GM12864 (cell line): ENCODE measurements around the gene GCN1.

Experiments used
- DNase-seq: peaks from one replicate; pipeline ENCODE4 v3.0.0-alpha.2; 2011; ENCODE audit warnings: low read depth
- H3K4me3 ChIP-seq: 2 replicates; pipeline ENCODE4 v1.5.1; 2011; ENCODE audit warnings: mild to moderate bottlenecking, low read depth, low read length, control low read depth
- CTCF ChIP-seq: IDR thresholded peaks from 2 replicates; pipeline ENCODE4 v1.5.1; 2011; ENCODE audit warnings: low read depth, mild to moderate bottlenecking, moderate library complexity, low read length, control low read depth, inconsistent platforms; ENCODE audit errors: missing control alignments

The GCN1 gene

GRCh38 chr12:120172053-120172452 lies 22.5 kb downstream of the GCN1 start:
- TF ChIP-seq CTCF = no peak

GRCh38 chr12:120170631-120171030 lies 23.9 kb downstream of the GCN1 start:
- no peak for DNase-seq
- TF ChIP-seq CTCF = no peak
- H3K4me3 ChIP-seq = no peak overlapping the region

More at GRCh38 chr12:120172053-120172452, 22.5 kb downstream of the GCN1 start:
- H3K4me3 ChIP-seq = no peak overlapping the region
- no peak for DNase-seq

- DNase-seq = no peak
- TF ChIP-seq CTCF = no peak
- no peak overlapping the region for H3K4me3 ChIP-seq
Observed at GRCh38 chr12:120169946-120170345, 24.6 kb downstream of the GCN1 start.

- H3K4me3 ChIP-seq = no peak overlapping the region
- TF ChIP-seq CTCF = no peak
- DNase-seq = no peak
Observed at GRCh38 chr12:120168337-120168736, 26.2 kb downstream of the GCN1 start.

GRCh38 chr12:120167529-120168095 lies 26.9 kb downstream of the GCN1 start:
- no peak overlapping the region for H3K4me3 ChIP-seq
- TF ChIP-seq CTCF = no peak
- no peak for DNase-seq

GRCh38 chr12:120164293-120164692 lies 30.2 kb downstream of the GCN1 start:
- no peak for DNase-seq
- H3K4me3 ChIP-seq = no peak overlapping the region
- no peak for TF ChIP-seq CTCF

GRCh38 chr12:120162763-120163162 lies 31.8 kb downstream of the GCN1 start:
- no peak overlapping the region for H3K4me3 ChIP-seq
- no peak for DNase-seq
- no peak for TF ChIP-seq CTCF
